ENCODE measurements around the gene CTSD. TPM values are rescaled to one million over a fixed set of nuclear protein-coding genes. Genes with fewer than 3 reads are reported as not detected.

Gene CTSD
- total RNA-seq, 4 donors from 2014 or later: 182 to 290 (median 238) TPM

GRCh38 chr11:1719781-1720180, 43.9 kb downstream of the CTSD start:
- 61 to 70% methylated on average over 8 of the region's 8 CpGs for WGBS, 2 donors (ENCODE audit: low coverage in 1 of 2)
- ATAC-seq: no peak
- no peak for TF ChIP-seq POLR2A (IDR thresholded peaks at IDR 0.05)

DNA sequence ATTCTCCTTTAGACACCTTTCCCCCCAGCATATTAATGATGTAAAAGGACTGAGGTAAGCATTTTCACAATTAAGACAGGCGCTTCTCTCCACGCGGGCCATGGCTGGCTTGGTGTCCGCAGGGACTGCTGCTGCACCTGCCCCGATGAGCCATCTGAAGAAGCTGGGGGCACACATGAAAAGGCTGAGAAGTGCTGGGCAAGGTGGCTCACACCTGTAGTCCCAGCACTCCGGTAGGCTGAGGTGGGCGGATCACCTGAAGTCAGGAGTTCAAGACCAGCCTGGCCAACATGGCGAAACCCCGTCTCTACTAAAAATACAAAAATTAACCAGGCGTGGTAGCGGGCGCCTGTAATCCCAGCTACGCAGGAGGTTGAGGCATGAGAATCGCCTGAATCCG, 45.4 kb downstream of the CTSD start:
- Histone ChIP-seq H3K4me1 (no peaks in the 10 kb centered on the region), H3K9me3 (no peaks in the 10 kb centered on the region), H3K27ac (no peak overlapping the region), H3K4me3 (no peak overlapping the region), H3K27me3 (peaks cover 36% of the 10 kb centered on the region), H3K36me3 (no peaks in the 10 kb centered on the region)
- no peak for TF ChIP-seq POLR2A (IDR thresholded peaks at IDR 0.05)
- no peak for TF ChIP-seq POLR2AphosphoS5 (IDR thresholded peaks at IDR 0.05)
- TF ChIP-seq EP300 (IDR thresholded peaks at IDR 0.05): no peak
- no peak for TF ChIP-seq CTCF (IDR thresholded peaks at IDR 0.05)
- no peak for ATAC-seq
- WGBS, 2 donors (ENCODE audit: low coverage in 1 of 2): 83 to 96% methylated on average over 4 of the region's 15 CpGs

More at GRCh38 chr11:1719781-1720180, 43.9 kb downstream of the CTSD start:
- Histone ChIP-seq H3K4me3 (no peak overlapping the region), H3K27me3 (peaks cover 46% of the 10 kb centered on the region), H3K4me1 (no peaks in the 10 kb centered on the region), H3K36me3 (no peaks in the 10 kb centered on the region), H3K9me3 (no peaks in the 10 kb centered on the region), H3K27ac (no peak overlapping the region)

GRCh38 chr11:1717745-1718144, 46.0 kb downstream of the CTSD start:
- no peak for TF ChIP-seq CTCF (IDR thresholded peaks at IDR 0.05)
- TF ChIP-seq POLR2AphosphoS5 (IDR thresholded peaks at IDR 0.05): no peak
- no peak for TF ChIP-seq POLR2A (IDR thresholded peaks at IDR 0.05)
- TF ChIP-seq EP300 (IDR thresholded peaks at IDR 0.05): no peak

GRCh38 chr11:1714908-1715885, 48.5 kb downstream of the CTSD start:
- WGBS, 2 donors (ENCODE audit: low coverage in 1 of 2): 80 to 85% methylated on average over 11 to 15 of the region's 24 CpGs

More at GRCh38 chr11:1717745-1718144, 46.0 kb downstream of the CTSD start:
- Histone ChIP-seq H3K4me1 (no peaks in the 10 kb centered on the region), H3K9me3 (no peaks in the 10 kb centered on the region), H3K36me3 (no peaks in the 10 kb centered on the region), H3K27ac (no peak overlapping the region), H3K27me3 (peaks cover 36% of the 10 kb centered on the region), H3K4me3 (no peak overlapping the region)
- WGBS, 2 donors (ENCODE audit: low coverage in 1 of 2): 78 to 80% methylated on average over 8 of the region's 8 CpGs
- ATAC-seq: no peak

GRCh38 chr11:1708716-1709115, 55.0 kb downstream of the CTSD start:
- TF ChIP-seq EP300 (IDR thresholded peaks at IDR 0.05) (no peak), POLR2A (IDR thresholded peaks at IDR 0.05) (no peak), CTCF (IDR thresholded peaks at IDR 0.05) (no peak), POLR2AphosphoS5 (IDR thresholded peaks at IDR 0.05) (no peak)
- Histone ChIP-seq H3K36me3 (no peaks in the 10 kb centered on the region), H3K9me3 (peaks cover 0 to 12% (median 0%) of the 10 kb centered on the region in 3 donors), H3K27me3 (peaks cover 41% of the 10 kb centered on the region), H3K27ac (no peak overlapping the region), H3K4me3 (no peak overlapping the region), H3K4me1 (no peaks in the 10 kb centered on the region)
- ATAC-seq: no peak
- WGBS, 2 donors (ENCODE audit: low coverage in 1 of 2): 74 to 81% methylated on average over 4 to 9 of the region's 10 CpGs

More at GRCh38 chr11:1714908-1715885, 48.5 kb downstream of the CTSD start:
- Histone ChIP-seq H3K27me3 (peaks cover 36% of the 10 kb centered on the region), H3K36me3 (no peaks in the 10 kb centered on the region), H3K4me1 (no peaks in the 10 kb centered on the region), H3K4me3 (no peak overlapping the region), H3K9me3 (peaks cover 0 to 12% (median 0%) of the 10 kb centered on the region in 3 donors), H3K27ac (no peak overlapping the region)
- ATAC-seq: no peak
- TF ChIP-seq POLR2A (IDR thresholded peaks at IDR 0.05): no peak
- no peak for TF ChIP-seq EP300 (IDR thresholded peaks at IDR 0.05)
- no peak for TF ChIP-seq CTCF (IDR thresholded peaks at IDR 0.05)
- TF ChIP-seq POLR2AphosphoS5 (IDR thresholded peaks at IDR 0.05): no peak
